K562 (cell line): ENCODE measurements around the gene ZAP70.

ENCODE experiments used
- ZHX1 ChIP-seq: fragments of 150-350 bp; conservative IDR thresholded peaks from 2 replicates; pipeline ENCODE4 v1.6.1; 2014; ENCODE audit warnings: low read length
- ZNF512 ChIP-seq: IDR thresholded peaks from 2 replicates; pipeline ENCODE4 v1.6.1; 2016; ENCODE audit warnings: missing genetic modification characterization, missing compliant biosample characterization

GRCh38 chr2:97728091-97728731 lies 14.8 kb downstream of the ZAP70 start:
- no peak for TF ChIP-seq ZHX1
- TF ChIP-seq ZNF512 (tag) = no peak
